H9 (cell line): ENCODE data around the gene DAB1. TPM values are rescaled to one million over a fixed set of nuclear protein-coding genes. Genes with fewer than 3 reads are reported as not detected.

Experiments used
- DNase-seq: peaks from one replicate; pipeline ENCODE4 v3.0.0-alpha.2; 2017
- H2AFZ ChIP-seq: one replicate; pipeline ENCODE4 v1.6.1; 2013; ENCODE audit warnings: mild to moderate bottlenecking, low read length, control low read depth, moderate library complexity
- H2AK5ac ChIP-seq: 2 replicates; pipeline ENCODE4 v1.6.1; 2013; ENCODE audit warnings: low read length, control low read depth, mixed read lengths; ENCODE audit not compliant: insufficient read length
- H2BK120ac ChIP-seq: one replicate; pipeline ENCODE4 v1.6.1; 2013; ENCODE audit warnings: low read depth, mild to moderate bottlenecking, low read length, control low read depth, inconsistent platforms; ENCODE audit not compliant: poor library complexity, severe bottlenecking
- H2BK12ac ChIP-seq: 2 replicates; pipeline ENCODE4 v1.6.1; 2013; ENCODE audit warnings: low read length, control low read depth, mixed read lengths, low read depth; ENCODE audit not compliant: insufficient read length
- H2BK15ac ChIP-seq: 2 replicates; pipeline ENCODE4 v1.6.1; 2013; ENCODE audit warnings: low read depth, low read length, control low read depth
- H2BK20ac ChIP-seq: one replicate; pipeline ENCODE4 v1.6.1; 2013; ENCODE audit warnings: low read depth, mild to moderate bottlenecking, low read length, control low read depth, inconsistent platforms; ENCODE audit not compliant: poor library complexity, severe bottlenecking
- H2BK5ac ChIP-seq: 2 replicates; pipeline ENCODE4 v1.6.1; 2013; ENCODE audit warnings: low read length, control low read depth, mixed read lengths; ENCODE audit not compliant: insufficient read length
- H3K14ac ChIP-seq: 2 replicates; pipeline ENCODE4 v1.6.1; 2013; ENCODE audit warnings: low read length, control low read depth; ENCODE audit not compliant: insufficient read depth
- H3K18ac ChIP-seq: 2 replicates; pipeline ENCODE4 v1.6.1; 2013; ENCODE audit warnings: low read depth, mild to moderate bottlenecking, mixed read lengths, low read length, control low read depth; ENCODE audit not compliant: insufficient read length
- H3K23ac ChIP-seq: 2 replicates; pipeline ENCODE4 v1.6.1; 2013; ENCODE audit warnings: low read length, control low read depth, mixed read lengths, low read depth; ENCODE audit not compliant: insufficient read length
- H3K23me2 ChIP-seq: 2 replicates; pipeline ENCODE4 v1.6.1; 2013; ENCODE audit warnings: low read depth, mild to moderate bottlenecking, mixed read lengths, low read length, control low read depth; ENCODE audit not compliant: insufficient read length, poor library complexity, severe bottlenecking
- H3K27ac ChIP-seq: 2 replicates; pipeline ENCODE4 v1.5.1; 2013; ENCODE audit warnings: low read length, control low read depth, mixed read lengths, low read depth; ENCODE audit not compliant: insufficient read length
- H3K27me3 ChIP-seq: 2 replicates; pipeline ENCODE4 v1.6.1; 2013; ENCODE audit warnings: low read length, control low read depth, inconsistent platforms; ENCODE audit not compliant: insufficient read depth
- H3K4ac ChIP-seq: 2 replicates; pipeline ENCODE4 v1.6.1; 2013; ENCODE audit warnings: low read depth, mild to moderate bottlenecking, control low read depth, inconsistent platforms, low read length, moderate library complexity
- H3K4me1 ChIP-seq: 2 replicates; pipeline ENCODE4 v1.6.1; 2013; ENCODE audit warnings: low read length, control low read depth, inconsistent platforms; ENCODE audit not compliant: insufficient read depth
- H3K4me2 ChIP-seq: 2 replicates; pipeline ENCODE4 v1.6.1; 2013; ENCODE audit warnings: low read length, control low read depth, mixed read lengths; ENCODE audit not compliant: insufficient read length, insufficient read depth
- H3K56ac ChIP-seq: 2 replicates; pipeline ENCODE4 v1.6.1; 2013; ENCODE audit warnings: low read depth, mild to moderate bottlenecking, mixed read lengths, low read length, control low read depth; ENCODE audit not compliant: insufficient read length
- H3K79me1 ChIP-seq: 2 replicates; pipeline ENCODE4 v1.6.1; 2013; ENCODE audit warnings: low read depth, mild to moderate bottlenecking, moderate library complexity, low read length, control low read depth, inconsistent platforms; ENCODE audit not compliant: insufficient read depth, poor library complexity, severe bottlenecking
- H3K79me2 ChIP-seq: 2 replicates; pipeline ENCODE4 v1.6.1; 2013; ENCODE audit warnings: low read length, control low read depth, inconsistent platforms; ENCODE audit not compliant: insufficient read depth
- H3K9ac ChIP-seq: 2 replicates; pipeline ENCODE4 v1.6.1; 2013; ENCODE audit warnings: low read length, control low read depth, mixed read lengths; ENCODE audit not compliant: insufficient read length; ENCODE audit errors: extremely low read depth
- H3K9me3 ChIP-seq: one replicate; pipeline ENCODE4 v1.6.1; 2013; ENCODE audit warnings: low read depth, low read length, inconsistent platforms; ENCODE audit not compliant: control insufficient read depth
- H3T11ph ChIP-seq: one replicate; pipeline ENCODE4 v1.6.1; 2013; ENCODE audit warnings: mild to moderate bottlenecking, low read length, control low read depth, inconsistent platforms
- H4K20me1 ChIP-seq: one replicate; pipeline ENCODE4 v1.6.1; 2013; ENCODE audit not compliant: control insufficient read depth, insufficient read length, insufficient read depth
- H4K5ac ChIP-seq: 2 replicates; pipeline ENCODE4 v1.6.1; 2013; ENCODE audit warnings: low read depth, mild to moderate bottlenecking, mixed read lengths, low read length, control low read depth; ENCODE audit not compliant: insufficient read length
- H4K8ac ChIP-seq: replicated peaks from 2 replicates; pipeline ENCODE4 v1.6.1; 2013; ENCODE audit warnings: low read length, control low read depth, mixed read lengths, low read depth; ENCODE audit not compliant: insufficient read length
- H4K91ac ChIP-seq: 2 replicates; pipeline ENCODE4 v1.6.1; 2013; ENCODE audit warnings: low read depth, mild to moderate bottlenecking, moderate library complexity, mixed read lengths, low read length, control low read depth; ENCODE audit not compliant: insufficient read length
- H3K27ac Mint-ChIP-seq, 3 experiments: 2 replicates in 2 of 3; 3 replicates in 1 of 3; pipeline ENCODE4 v1.8.0; 2020 to 2021; ENCODE audit warnings: mixed read lengths in 3 of 3, mild to moderate bottlenecking in 1 of 3, moderate library complexity in 1 of 3
- H3K27me3 Mint-ChIP-seq: 2 replicates; pipeline ENCODE4 v1.8.0; 2021; ENCODE audit warnings: low read depth, mild to moderate bottlenecking, moderate library complexity, mixed read lengths
- H3K36me3 Mint-ChIP-seq, 3 experiments: 2 replicates in 2 of 3; 3 replicates in 1 of 3; pipeline ENCODE4 v1.8.0; 2020 to 2021; ENCODE audit warnings: low read depth in 3 of 3, mixed read lengths in 3 of 3; ENCODE audit not compliant: insufficient read depth in 1 of 3
- H3K4me1 Mint-ChIP-seq, 2 experiments: 2 replicates each; pipeline ENCODE4 v1.8.0; 2020; ENCODE audit warnings: mixed read lengths in 2 of 2
- H3K4me3 Mint-ChIP-seq, 2 experiments: 2 replicates in 1 of 2; 3 replicates in 1 of 2; pipeline ENCODE4 v1.8.0; 2020 to 2021; ENCODE audit warnings: mild to moderate bottlenecking in 2 of 2, mixed read lengths in 2 of 2, moderate library complexity in 1 of 2
- H3K9me3 Mint-ChIP-seq, 2 experiments: 2 replicates in 1 of 2; 3 replicates in 1 of 2; pipeline ENCODE4 v1.8.0; 2020; ENCODE audit warnings: mild to moderate bottlenecking in 2 of 2, mixed read lengths in 2 of 2, moderate library complexity in 1 of 2
- WGBS: extraction: QIAGEN DNeasy Blood & Tissue Kit; methylation state at CpG from one replicate; pipeline ENCODE4 v1.1.7; 2013; ENCODE audit warnings: missing lambda C conversion rate, low lambda C conversion rate, mixed read lengths; ENCODE audit not compliant: insufficient read length; ENCODE audit errors: extremely low coverage; 5-methylcytosine and 5-hydroxymethylcytosine counted together
- total RNA-seq: library from RNA; stranded (reverse); gene quantifications from 2 replicates; pipeline ENCODE4 v1.2.1, GENCODE V29; 2021
- TF ChIP-seq, protein P1 (sequence below): fragments of 200-600 bp; sonication (generic); conservative IDR thresholded peaks from 3 replicates; pipeline ENCODE4 v1.8.0; 2021; ENCODE audit warnings: antibody characterized with exemption, mild to moderate bottlenecking

DAB1 gene
- total RNA-seq, 1 experiment from 2014 or later: 9.3 TPM

DNA sequence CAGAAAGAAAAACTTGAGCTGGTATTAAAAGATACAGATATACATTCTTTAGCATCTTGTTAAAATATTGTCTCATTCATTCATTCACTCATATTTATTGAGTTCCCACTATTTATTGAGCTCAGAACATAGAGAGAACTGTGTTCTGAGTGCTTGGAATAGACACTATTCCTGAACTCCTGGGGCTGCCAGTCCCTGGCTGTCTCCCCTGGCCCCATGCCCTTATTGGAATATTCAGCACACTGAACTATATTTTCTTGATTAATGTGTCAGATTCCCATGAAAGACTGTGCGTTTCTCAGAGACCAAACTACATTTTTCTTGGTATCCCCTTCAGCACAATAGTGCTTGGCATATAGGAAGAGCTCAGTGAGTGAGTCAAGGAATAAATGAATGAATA, 44.0 kb upstream of the DAB1 start:
- Histone ChIP-seq H2AFZ (no peak overlapping the region), H3K14ac (no peak overlapping the region), H3K4me2 (no peak overlapping the region), H4K8ac (no peak overlapping the region), H3K27me3 (no peaks in the 10 kb centered on the region), H2BK15ac (no peak overlapping the region), H4K5ac (no peak overlapping the region), H3K18ac (no peak overlapping the region), H2BK120ac (no peak overlapping the region), H3T11ph (no peak overlapping the region), H4K20me1 (no peaks in the 10 kb centered on the region), H2BK20ac (no peak overlapping the region), H3K4ac (no peak overlapping the region), H2BK12ac (no peak overlapping the region), H3K27ac (no peak overlapping the region), H2AK5ac (no peak overlapping the region), H3K4me1 (peaks cover 8% of the 10 kb centered on the region; the same call in 1 of the 2 replicates), H3K9me3 (no peaks in the 10 kb centered on the region), H3K23ac (no peak overlapping the region), H2BK5ac (no peak overlapping the region), H3K79me1 (no peaks in the 10 kb centered on the region), H3K23me2 (no peaks in the 10 kb centered on the region), H3K56ac (no peak overlapping the region), H3K79me2 (no peaks in the 10 kb centered on the region), H4K91ac (no peak overlapping the region), H3K9ac (no peak overlapping the region)
- H3K4me1 Mint-ChIP-seq: peaks cover 8 to 13% of the 10 kb centered on the region in 2 experiments
- WGBS: no CpG with 5 or more reads among the region's 1 CpG
- H3K9me3 Mint-ChIP-seq: peaks cover 11 to 12% of the 10 kb centered on the region in 2 experiments
- no peak overlapping the region for H3K27ac Mint-ChIP-seq
- H3K4me3 Mint-ChIP-seq: no peak overlapping the region
- no peak for DNase-seq
- H3K27me3 Mint-ChIP-seq: no peaks in the 10 kb centered on the region; the same call in 1 of the 2 replicates
- peaks cover 4 to 15% (median 5%) of the 10 kb centered on the region in 3 experiments; a peak in 4 of 7 replicates for H3K36me3 Mint-ChIP-seq
- TF ChIP-seq, protein P1, sequence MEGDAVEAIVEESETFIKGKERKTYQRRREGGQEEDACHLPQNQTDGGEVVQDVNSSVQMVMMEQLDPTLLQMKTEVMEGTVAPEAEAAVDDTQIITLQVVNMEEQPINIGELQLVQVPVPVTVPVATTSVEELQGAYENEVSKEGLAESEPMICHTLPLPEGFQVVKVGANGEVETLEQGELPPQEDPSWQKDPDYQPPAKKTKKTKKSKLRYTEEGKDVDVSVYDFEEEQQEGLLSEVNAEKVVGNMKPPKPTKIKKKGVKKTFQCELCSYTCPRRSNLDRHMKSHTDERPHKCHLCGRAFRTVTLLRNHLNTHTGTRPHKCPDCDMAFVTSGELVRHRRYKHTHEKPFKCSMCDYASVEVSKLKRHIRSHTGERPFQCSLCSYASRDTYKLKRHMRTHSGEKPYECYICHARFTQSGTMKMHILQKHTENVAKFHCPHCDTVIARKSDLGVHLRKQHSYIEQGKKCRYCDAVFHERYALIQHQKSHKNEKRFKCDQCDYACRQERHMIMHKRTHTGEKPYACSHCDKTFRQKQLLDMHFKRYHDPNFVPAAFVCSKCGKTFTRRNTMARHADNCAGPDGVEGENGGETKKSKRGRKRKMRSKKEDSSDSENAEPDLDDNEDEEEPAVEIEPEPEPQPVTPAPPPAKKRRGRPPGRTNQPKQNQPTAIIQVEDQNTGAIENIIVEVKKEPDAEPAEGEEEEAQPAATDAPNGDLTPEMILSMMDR: no peak
